CD4-positive, alpha-beta T cell treated with Interleukin-15 for 1 hour (primary cell): ENCODE measurements around the gene TMEM129.
A peak's percentile ranks its signal among the peaks of the same experiment; 100 is the strongest.

Experiments used
- DNase-seq: peaks from one replicate; pipeline ENCODE4 v3.0.0-alpha.2; 2020

The TMEM129 gene

GRCh38 chr4:1757836-1758235 is 36.7 kb upstream of the TMEM129 start:
- no peak for DNase-seq

GRCh38 chr4:1756893-1757779 is 36.0 kb upstream of the TMEM129 start:
- no peak for DNase-seq

GRCh38 chr4:1756079-1756478 is 35.0 kb upstream of the TMEM129 start:
- DNase-seq, result no peak

GRCh38 chr4:1755297-1755696 is 34.2 kb upstream of the TMEM129 start:
- no peak for DNase-seq

GRCh38 chr4:1754336-1754735 is 33.2 kb upstream of the TMEM129 start:
- DNase-seq, result no peak

- no peak for DNase-seq
Measured at GRCh38 chr4:1753697-1754311, 32.7 kb upstream of the TMEM129 start.

- DNase-seq, result no peak
Measured at GRCh38 chr4:1753294-1753696, 32.2 kb upstream of the TMEM129 start.

GRCh38 chr4:1752284-1753041 is 31.3 kb upstream of the TMEM129 start:
- no peak for DNase-seq

GRCh38 chr4:1751919-1752283 is 30.8 kb upstream of the TMEM129 start:
- no peak for DNase-seq

GRCh38 chr4:1751155-1751918 is 30.2 kb upstream of the TMEM129 start:
- DNase-seq, result no peak

GRCh38 chr4:1750381-1751154 is 29.4 kb upstream of the TMEM129 start:
- no peak for DNase-seq

GRCh38 chr4:1749826-1750225 is 28.7 kb upstream of the TMEM129 start:
- no peak for DNase-seq

- no peak for DNase-seq
Measured at GRCh38 chr4:1749370-1749769, 28.2 kb upstream of the TMEM129 start.

GRCh38 chr4:1748465-1748995 is 27.4 kb upstream of the TMEM129 start:
- peak; percentile 70 for DNase-seq

GRCh38 chr4:1747603-1747967 is 26.5 kb upstream of the TMEM129 start:
- DNase-seq, result no peak

GRCh38 chr4:1746919-1747602 is 25.9 kb upstream of the TMEM129 start:
- no peak for DNase-seq

GRCh38 chr4:1746265-1746691 is 25.2 kb upstream of the TMEM129 start:
- peak; percentile 76 for DNase-seq

GRCh38 chr4:1745697-1746096 is 24.6 kb upstream of the TMEM129 start:
- no peak for DNase-seq

GRCh38 chr4:1745165-1745564 is 24.0 kb upstream of the TMEM129 start:
- DNase-seq, result no peak

- no peak for DNase-seq
Measured at GRCh38 chr4:1744552-1744951, 23.4 kb upstream of the TMEM129 start.

GRCh38 chr4:1743975-1744374 is 22.9 kb upstream of the TMEM129 start:
- DNase-seq, result no peak
